H1 (cell line): Measurements from ENCODE around the gene WDR35. TPM values are rescaled to one million over a fixed set of nuclear protein-coding genes. Genes with fewer than 3 reads are reported as not detected.

Source experiments
- ASH2L ChIP-seq: fragments of 200-600, 300-600 bp; sonication (generic); IDR thresholded peaks from one replicate; pipeline ENCODE4 v1.7.1; 2017; ENCODE audit warnings: low read length
- CHD1 ChIP-seq: IDR thresholded peaks from 2 replicates; pipeline ENCODE4 v1.6.1; 2012; ENCODE audit warnings: low read depth, low read length, improper control_type of control experiment
- CTBP2 ChIP-seq: IDR thresholded peaks from 2 replicates; pipeline ENCODE4 v1.7.0; 2011; ENCODE audit warnings: borderline replicate concordance, mild to moderate bottlenecking, moderate library complexity, mixed read lengths, low read length; ENCODE audit not compliant: insufficient read depth, insufficient read length
- EZH2 ChIP-seq: fragments of 200-600 bp; sonication (generic); IDR thresholded peaks from 2 replicates; pipeline ENCODE4 v1.7.1; 2012; ENCODE audit warnings: low read depth, mild to moderate bottlenecking, moderate library complexity, low read length, inconsistent platforms; ENCODE audit not compliant: severe bottlenecking
- GTF2F1 ChIP-seq: IDR thresholded peaks from 2 replicates; pipeline ENCODE4 v1.6.1; 2012; ENCODE audit warnings: low read depth, low read length, improper control_type of control experiment, borderline replicate concordance
- KDM4A ChIP-seq: IDR thresholded peaks from one replicate; pipeline ENCODE4 v1.7.1; 2012; ENCODE audit warnings: low read depth, mild to moderate bottlenecking, moderate library complexity, low read length, inconsistent platforms; ENCODE audit not compliant: severe bottlenecking
- KDM5A ChIP-seq: fragments of 200-600 bp; IDR thresholded peaks from 2 replicates; pipeline ENCODE4 v1.7.1; 2012; ENCODE audit warnings: mild to moderate bottlenecking, low read length, inconsistent platforms, mixed read lengths
- MAFK ChIP-seq: IDR thresholded peaks from 2 replicates; pipeline ENCODE4 v1.6.1; 2012; ENCODE audit warnings: low read depth, mild to moderate bottlenecking, improper control_type of control experiment, low read length
- PHF8 ChIP-seq: fragments of 200-600 bp; sonication (generic); conservative IDR thresholded peaks from 2 replicates; pipeline ENCODE4 v1.7.1; 2012; ENCODE audit warnings: low read depth, mild to moderate bottlenecking, inconsistent platforms, low read length, moderate library complexity
- POU5F1 ChIP-seq: IDR thresholded peaks from 2 replicates; pipeline ENCODE4 v1.6.1; 2011; ENCODE audit warnings: low read depth, mild to moderate bottlenecking, low read length, moderate library complexity
- RBBP5 ChIP-seq: IDR thresholded peaks from 2 replicates; pipeline ENCODE4 v1.7.1; 2012; ENCODE audit warnings: low read depth, mild to moderate bottlenecking, inconsistent platforms, low read length, moderate library complexity, borderline replicate concordance
- RFX5 ChIP-seq: IDR thresholded peaks from 2 replicates; pipeline ENCODE4 v1.6.1; 2011; ENCODE audit warnings: low read depth, low read length, improper control_type of control experiment, borderline replicate concordance
- RNF2 ChIP-seq: fragments of 200-900, 300-1000 bp; sonication (generic); IDR thresholded peaks from 2 replicates; pipeline ENCODE4 v1.7.1; 2016; ENCODE audit warnings: borderline replicate concordance, low read depth, mild to moderate bottlenecking, antibody characterized with exemption, low read length; ENCODE audit not compliant: poor library complexity, severe bottlenecking; ENCODE audit errors: missing control alignments
- SAP30 ChIP-seq: fragments of 300-600 bp; sonication (generic); IDR thresholded peaks from 2 replicates; pipeline ENCODE4 v1.7.1; 2012; ENCODE audit warnings: low read length, moderate library complexity, mild to moderate bottlenecking, inconsistent platforms; ENCODE audit not compliant: insufficient read depth, insufficient replicate concordance
- SIX5 ChIP-seq: IDR thresholded peaks from 2 replicates; pipeline ENCODE4 v1.6.1; 2011; ENCODE audit warnings: mild to moderate bottlenecking, low read depth, low read length
- SP4 ChIP-seq: IDR thresholded peaks from 2 replicates; pipeline ENCODE4 v1.6.1; 2012; ENCODE audit warnings: low read length, inconsistent platforms
- SUZ12 ChIP-seq: fragments of 200-600 bp; sonication (generic); IDR thresholded peaks from 2 replicates; pipeline ENCODE4 v1.6.1; 2012; ENCODE audit warnings: mild to moderate bottlenecking, inconsistent platforms, low read length, moderate library complexity, mixed read lengths
- TAF7 ChIP-seq: optimal IDR thresholded peaks from 2 replicates; pipeline ENCODE3; 2011; ENCODE audit warnings: low read depth, mild to moderate bottlenecking, inconsistent platforms, low read length, moderate library complexity, borderline replicate concordance
- TBP ChIP-seq: IDR thresholded peaks from 2 replicates; pipeline ENCODE4 v1.6.1; 2011; ENCODE audit warnings: low read depth, low read length, improper control_type of control experiment
- TEAD4 ChIP-seq: IDR thresholded peaks from 2 replicates; pipeline ENCODE4 v1.6.1; 2012; ENCODE audit warnings: low read depth, low read length, inconsistent platforms, mixed read lengths
- polyA plus RNA-seq, 7 experiments: library from polyadenylated mRNA; depleted of rRNA in 3 of 7; stranded (reverse) in 5 of 7; unstranded in 2 of 7; fragments of >200 nt in 5 of 7; fragments of 200-250 nt in 2 of 7; gene quantifications; 1 replicate in 5 of 7; 2 replicates in 1 of 7; 4 replicates in 1 of 7; pipeline versions ENCODE4 v1.2.1 to v1.2.3, GENCODE V29; 2011 to 2013; ENCODE audit warnings: missing spikeins in 2 of 7, mixed read lengths in 2 of 7
- total RNA-seq: library from RNA; stranded (reverse); fragmentation: NEBNext Ultra II Directional; extraction: Animal tissue kit (Norgen Biotek cat#: 25700); gene quantifications from 2 replicates; pipeline ENCODE4 v1.2.1, GENCODE V29; 2021
- TF ChIP-seq, protein P1 (sequence below): IDR thresholded peaks from 2 replicates; pipeline ENCODE4 v1.6.1; 2012; ENCODE audit warnings: inconsistent platforms

Gene WDR35
- total and polyA plus RNA-seq, 2 of the 8 experiments (the other 6 are each of a cell fraction or from before 2014, with no cell fraction given): 9.0 to 25.5 TPM

DNA sequence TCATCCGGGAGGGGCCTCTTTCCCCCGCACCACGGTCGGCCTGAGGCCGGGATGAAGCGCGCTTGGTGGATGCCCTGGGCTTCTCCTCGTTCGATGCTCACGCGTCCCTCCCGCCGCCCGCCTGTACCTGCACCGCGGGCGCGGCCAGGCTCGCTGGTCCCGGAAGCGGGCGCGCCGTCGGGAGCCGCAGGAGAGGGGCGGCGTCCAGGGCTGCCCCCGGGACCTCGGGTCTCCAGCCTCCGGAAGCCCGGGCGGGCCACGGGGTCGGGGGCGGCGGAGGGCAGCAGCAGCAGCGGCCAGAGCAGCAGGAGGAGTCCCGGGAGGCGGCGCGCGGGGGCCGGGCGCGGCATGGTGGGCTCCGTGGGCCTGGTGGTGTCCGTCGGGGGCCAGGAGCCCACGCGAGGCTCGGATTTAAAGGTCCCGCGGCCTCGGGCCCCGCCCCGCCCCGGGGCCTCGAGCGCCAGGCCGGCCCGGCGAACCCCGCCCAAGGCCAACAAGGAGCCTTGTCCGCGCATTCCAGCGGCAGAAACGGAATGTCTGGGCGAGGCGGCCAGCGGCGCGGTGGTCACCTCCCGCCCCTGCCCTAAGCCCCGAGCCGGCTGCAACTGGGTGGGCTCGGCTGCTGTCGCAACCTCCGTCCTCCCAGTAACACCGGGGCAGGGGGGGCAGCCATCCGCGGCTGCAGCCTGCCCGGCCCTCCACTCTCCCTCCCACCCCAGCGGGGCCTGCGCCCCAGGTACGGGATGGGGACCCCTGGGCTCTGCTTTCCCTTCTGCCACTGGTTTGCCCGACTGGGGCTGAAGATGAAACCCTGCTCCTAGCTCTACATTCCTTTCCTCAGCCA is 22.6 kb upstream of the WDR35 start, which contains the start of gene MATN3 (continued):
- no peak for TF ChIP-seq EZH2
- TF ChIP-seq ASH2L: peak; percentile 60
- TF ChIP-seq, protein P1, sequence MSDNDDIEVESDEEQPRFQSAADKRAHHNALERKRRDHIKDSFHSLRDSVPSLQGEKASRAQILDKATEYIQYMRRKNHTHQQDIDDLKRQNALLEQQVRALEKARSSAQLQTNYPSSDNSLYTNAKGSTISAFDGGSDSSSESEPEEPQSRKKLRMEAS: peak; percentile 30; the same call in 1 of the 2 replicates
- TF ChIP-seq KDM5A: no peak
- TF ChIP-seq KDM4A: peak; percentile 59
- peak; percentile 96 for TF ChIP-seq TEAD4
- peak; percentile 36 for TF ChIP-seq SUZ12
- TF ChIP-seq SIX5: no peak
- TF ChIP-seq SAP30: no peak
- no peak for TF ChIP-seq CTBP2
- peak; percentile 30; the same call in 1 of the 2 replicates for TF ChIP-seq TBP
- TF ChIP-seq SP4: no peak
- no peak for TF ChIP-seq RFX5
- no peak for TF ChIP-seq CHD1
- TF ChIP-seq TAF7: no peak
- peak; percentile 49; the same call in 1 of the 2 replicates for TF ChIP-seq RBBP5
- no peak for TF ChIP-seq GTF2F1
- TF ChIP-seq POU5F1: no peak
- no peak for TF ChIP-seq MAFK
- TF ChIP-seq PHF8: peak; percentile 59; the same call in 1 of the 2 replicates
- TF ChIP-seq RNF2: no peak
